Left ventricle myocardium inferior (tissue), 1 donor: ENCODE results near the gene PCDH15. TPM values are rescaled to one million over a fixed set of nuclear protein-coding genes. Genes with fewer than 3 reads are reported as not detected.

Source experiments
- DNase-seq: peaks from one replicate; pipeline ENCODE4 v3.0.0-alpha.2; 2020
- H3K27ac ChIP-seq: fragments of 200-600 bp; replicated peaks from 2 replicates; pipeline ENCODE4 v1.8.0; 2021
- H3K27me3 ChIP-seq: fragments of 200-600 bp; 2 replicates; pipeline ENCODE4 v1.8.0; 2021; ENCODE audit warnings: low read depth
- H3K36me3 ChIP-seq: fragments of 200-600 bp; 2 replicates; pipeline ENCODE4 v1.8.0; 2021
- H3K4me1 ChIP-seq: fragments of 200-600 bp; 2 replicates; pipeline ENCODE4 v1.8.0; 2021
- H3K4me3 ChIP-seq: fragments of 200-600 bp; 2 replicates; pipeline ENCODE4 v1.8.0; 2021; ENCODE audit warnings: mild to moderate bottlenecking, moderate library complexity
- H3K9me3 ChIP-seq: fragments of 200-600 bp; replicated peaks from 2 replicates; pipeline ENCODE4 v1.8.0; 2021
- CTCF ChIP-seq: fragments of 200-600 bp; IDR thresholded peaks from 2 replicates; pipeline ENCODE4 v1.8.0; 2021; ENCODE audit warnings: antibody characterized with exemption, mild to moderate bottlenecking, borderline replicate concordance
- intact Hi-C: fragments of 100-400 bp; cut with micrococcal nuclease; formaldehyde crosslinking; loops from one replicate; pipeline ENCODE4 v1.11.0; 2022
- total RNA-seq: library from RNA; stranded (reverse); fragmentation: NEBNext Ultra II Directional; extraction: Animal tissue kit (Norgen Biotek cat#: 25700); gene quantifications from one replicate; pipeline ENCODE4 v1.2.1, GENCODE V29; 2021
- donor health status: DM: no; HTN: yes; CAD: no; lungs with severe emphysema.

The PCDH15 gene
- total RNA-seq, 1 donor from 2014 or later = 0.19 TPM

GRCh38 chr10:54259104-54259503, 541.9 kb downstream of the PCDH15 start:
- no peak for DNase-seq
- Histone ChIP-seq H3K9me3 (no peaks in the 10 kb centered on the region), H3K4me1 (no peaks in the 10 kb centered on the region), H3K27ac (no peak overlapping the region), H3K27me3 (no peaks in the 10 kb centered on the region), H3K36me3 (no peaks in the 10 kb centered on the region), H3K4me3 (no peak overlapping the region)
- no peak for TF ChIP-seq CTCF
- intact Hi-C loops = no loop called here

GRCh38 chr10:54234832-54235231, 566.2 kb downstream of the PCDH15 start:
- Histone ChIP-seq H3K9me3 (peaks cover 23% of the 10 kb centered on the region), H3K36me3 (no peaks in the 10 kb centered on the region), H3K4me1 (no peaks in the 10 kb centered on the region), H3K4me3 (no peak overlapping the region), H3K27ac (no peak overlapping the region), H3K27me3 (no peaks in the 10 kb centered on the region)
- intact Hi-C loops = no loop called here
- DNase-seq = no peak
- no peak for TF ChIP-seq CTCF

GRCh38 chr10:54203401-54203800, 597.6 kb downstream of the PCDH15 start:
- intact Hi-C loops = no loop called here
- H3K4me1 ChIP-seq = no peaks in the 10 kb centered on the region

GRCh38 chr10:54198051-54198450, 603.0 kb downstream of the PCDH15 start:
- Histone ChIP-seq H3K27ac (no peak overlapping the region), H3K4me1 (no peaks in the 10 kb centered on the region), H3K36me3 (no peaks in the 10 kb centered on the region), H3K9me3 (no peaks in the 10 kb centered on the region), H3K4me3 (no peak overlapping the region), H3K27me3 (no peaks in the 10 kb centered on the region)
- no peak for DNase-seq
- intact Hi-C loops = no loop called here
- TF ChIP-seq CTCF = no peak

More at GRCh38 chr10:54203401-54203800, 597.6 kb downstream of the PCDH15 start:
- Histone ChIP-seq H3K27ac (no peak overlapping the region), H3K4me3 (no peak overlapping the region), H3K27me3 (no peaks in the 10 kb centered on the region), H3K9me3 (no peaks in the 10 kb centered on the region), H3K36me3 (no peaks in the 10 kb centered on the region)
- no peak for TF ChIP-seq CTCF
- DNase-seq = no peak

- H3K9me3 ChIP-seq = no peaks in the 10 kb centered on the region
- intact Hi-C loops = no loop called here
- H3K27me3 ChIP-seq = no peaks in the 10 kb centered on the region
- no peak for TF ChIP-seq CTCF
- no peak for DNase-seq
- no peak overlapping the region for H3K27ac ChIP-seq
- no peaks in the 10 kb centered on the region for H3K4me1 ChIP-seq
- H3K36me3 ChIP-seq = no peaks in the 10 kb centered on the region
- no peak overlapping the region for H3K4me3 ChIP-seq
Observed at GRCh38 chr10:54194806-54195205, 606.2 kb downstream of the PCDH15 start.

- Histone ChIP-seq H3K9me3 (peaks cover 16% of the 10 kb centered on the region), H3K36me3 (no peaks in the 10 kb centered on the region), H3K27ac (no peak overlapping the region), H3K4me1 (no peaks in the 10 kb centered on the region), H3K4me3 (no peak overlapping the region), H3K27me3 (no peaks in the 10 kb centered on the region)
- intact Hi-C loops = no loop called here
- no peak for TF ChIP-seq CTCF
- no peak for DNase-seq
Observed at GRCh38 chr10:54159924-54160323, 641.1 kb downstream of the PCDH15 start.
